GM10847 (cell line): Measurements from ENCODE around the gene HOXA9.

Experiments used
- POLR2A ChIP-seq: IDR thresholded peaks from 2 replicates; pipeline ENCODE4 v1.6.1; 2011; ENCODE audit not compliant: insufficient read length; ENCODE audit errors: extremely low read depth

HOXA9 gene

DNA sequence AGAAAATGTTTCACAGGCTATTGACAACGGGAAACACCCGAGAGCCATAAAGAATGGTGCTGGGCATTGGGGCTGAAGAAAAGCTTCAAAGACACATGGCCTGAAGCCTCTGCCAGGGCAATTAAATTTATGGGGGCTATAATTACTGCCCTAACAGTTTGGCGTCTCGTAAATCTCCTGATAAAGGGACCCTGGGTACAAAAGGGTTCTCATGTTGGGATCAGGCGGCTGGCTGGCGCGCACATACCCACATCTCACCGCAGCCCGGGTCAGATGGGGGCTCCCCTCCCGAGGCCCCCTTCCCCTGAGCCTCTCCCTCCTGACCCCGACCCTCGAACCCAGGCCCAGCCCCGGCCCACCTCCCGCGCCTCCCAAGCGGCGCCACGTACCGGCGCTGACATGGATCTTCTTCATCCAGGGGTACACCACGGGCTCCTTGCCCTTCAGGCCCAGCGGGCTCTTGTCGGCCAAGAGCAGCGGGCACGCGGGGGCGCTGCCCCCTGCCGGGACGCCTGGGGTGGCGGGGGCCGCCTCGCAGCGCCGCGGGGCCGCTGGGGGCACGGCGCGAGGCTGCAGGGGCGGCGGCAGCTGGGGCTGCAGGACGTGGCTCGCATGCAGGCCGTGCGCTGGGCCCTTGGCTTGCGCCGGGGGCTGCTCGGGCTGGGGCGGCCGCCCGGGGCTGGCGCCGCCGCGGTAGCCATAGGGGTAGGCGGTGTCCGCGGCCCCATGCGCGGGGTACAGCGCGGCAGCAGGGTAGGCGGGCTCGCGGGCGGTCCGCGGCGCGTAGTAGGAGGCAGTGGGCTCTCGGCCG, 35.4 kb downstream of the HOXA9 start:
- TF ChIP-seq POLR2A: no peak

GRCh38 chr7:27128776-27129728, 36.3 kb downstream of the HOXA9 start:
- no peak for TF ChIP-seq POLR2A

DNA sequence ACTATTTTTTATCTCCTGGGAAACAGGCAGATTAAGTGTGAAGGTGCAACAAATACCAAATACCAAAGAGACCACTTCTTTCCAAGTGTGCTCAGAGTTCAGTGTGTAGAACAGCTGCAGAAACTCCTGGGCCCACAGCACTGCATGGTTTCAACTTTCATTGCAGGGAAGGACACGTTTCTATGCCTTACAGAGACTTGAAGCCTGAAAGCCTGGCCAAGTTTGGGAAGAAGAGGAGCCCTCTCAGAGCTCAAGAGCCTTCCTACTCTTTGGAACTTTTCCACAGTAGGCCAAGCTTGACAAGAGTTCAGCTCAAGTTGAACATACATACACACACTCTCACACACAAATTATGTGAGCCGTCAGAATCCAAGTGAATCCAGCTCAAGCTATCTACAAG, 37.3 kb downstream of the HOXA9 start:
- TF ChIP-seq POLR2A: no peak

- no peak for TF ChIP-seq POLR2A
Observed at GRCh38 chr7:27126596-27127327, 38.6 kb downstream of the HOXA9 start.

GRCh38 chr7:27125986-27126394, 39.3 kb downstream of the HOXA9 start:
- TF ChIP-seq POLR2A: no peak

DNA sequence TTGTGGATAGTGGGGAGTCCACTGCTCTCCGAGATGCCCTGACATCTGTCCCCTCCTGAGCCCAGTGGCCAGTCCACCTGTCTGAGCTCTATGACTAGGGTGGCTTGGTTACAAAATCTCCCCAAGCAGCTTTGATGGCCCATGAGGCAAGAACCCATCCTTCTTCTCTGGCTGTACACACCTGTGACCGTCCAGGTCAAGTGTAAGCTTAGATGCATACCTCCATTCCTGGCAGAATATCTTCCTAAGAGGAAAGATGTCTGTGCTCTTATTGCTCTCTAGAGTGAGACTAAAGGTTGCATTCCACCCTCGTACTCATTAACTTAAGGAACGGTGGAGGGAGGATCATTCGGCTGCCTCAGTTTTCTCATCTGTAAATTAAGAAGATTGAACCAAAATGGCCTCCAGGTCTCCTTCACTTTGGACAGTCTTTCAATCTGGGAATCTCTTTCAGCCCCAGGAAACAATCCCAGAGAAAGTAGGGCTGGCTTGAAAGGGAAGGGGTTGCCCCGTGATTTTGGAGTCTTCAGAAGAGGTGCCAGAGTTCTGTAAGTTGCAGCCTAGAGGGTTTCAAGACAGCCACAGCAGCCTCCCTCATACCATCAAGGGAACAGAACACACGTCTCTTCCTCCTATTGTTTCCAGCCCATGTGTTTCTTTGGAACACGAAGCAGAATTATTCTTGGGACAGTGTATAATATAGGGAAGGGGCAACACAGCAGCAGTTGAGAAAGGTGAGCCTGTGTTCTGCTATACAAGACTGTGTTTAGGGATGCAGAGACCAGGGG, 40.2 kb downstream of the HOXA9 start:
- TF ChIP-seq POLR2A: no peak

DNA sequence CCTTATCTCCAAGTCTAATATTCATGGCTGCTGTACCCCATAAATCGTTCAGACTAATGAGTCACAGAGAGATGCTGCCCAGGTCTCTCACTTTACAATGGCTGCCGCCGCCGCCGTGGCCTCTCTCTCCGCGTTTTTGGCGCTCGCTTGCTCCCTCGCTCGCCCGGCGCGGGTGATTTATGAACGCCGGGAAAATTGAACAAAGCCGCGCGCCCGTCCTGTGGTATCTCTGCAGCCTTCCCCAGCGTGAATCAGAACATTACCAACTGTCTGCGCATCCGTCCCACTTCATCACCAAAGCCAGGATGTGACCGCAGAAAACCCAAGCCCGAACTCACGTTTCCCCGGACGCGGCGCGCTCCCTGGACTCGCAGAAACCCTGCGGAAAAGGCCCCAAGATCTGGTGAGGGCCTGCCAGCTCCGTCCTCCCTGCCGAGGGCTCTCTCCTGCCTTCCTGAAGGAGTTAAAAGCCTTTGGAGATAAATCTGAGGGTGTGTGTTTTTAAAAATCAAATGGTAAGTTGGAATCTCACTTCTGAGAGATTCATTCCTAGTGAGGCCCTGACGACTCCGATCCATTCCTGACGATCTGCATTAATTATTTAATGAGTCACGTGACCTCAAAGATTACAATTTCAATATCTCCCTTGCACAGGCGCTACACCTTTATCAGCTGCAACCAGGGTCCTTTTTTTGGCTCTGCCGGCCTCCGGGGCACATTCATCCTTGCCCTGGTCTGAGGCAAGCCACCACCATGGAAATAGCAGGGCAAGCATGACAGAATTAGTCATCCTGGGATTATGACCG, 41.0 kb downstream of the HOXA9 start:
- no peak for TF ChIP-seq POLR2A

DNA sequence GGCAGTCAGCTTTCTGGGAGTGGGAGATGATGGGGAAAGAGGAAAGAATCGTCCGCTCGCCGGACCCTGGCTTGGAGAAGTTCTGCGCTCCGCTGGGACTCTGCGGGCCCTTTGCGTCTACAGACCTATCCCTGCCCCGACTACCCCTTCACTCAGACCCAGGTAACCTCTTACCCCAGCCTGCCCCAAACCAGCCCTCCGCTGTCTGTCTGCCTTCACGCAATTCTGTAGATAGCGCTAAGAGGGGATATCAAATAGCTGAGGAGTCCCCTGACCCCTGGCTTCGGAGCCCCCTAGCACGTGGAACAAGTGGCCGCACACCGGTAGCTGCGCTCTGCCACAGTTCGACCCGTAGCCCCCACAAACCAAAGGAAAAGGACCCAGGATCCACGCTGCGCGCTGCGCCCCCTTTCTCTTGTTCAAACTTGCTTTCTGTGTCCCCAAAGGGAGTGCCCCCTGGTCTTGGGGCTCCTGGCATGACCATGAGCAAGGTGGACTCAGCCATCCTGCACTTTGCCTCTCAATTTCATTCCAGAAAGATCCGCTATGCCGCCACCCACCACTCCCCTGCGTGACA, 41.8 kb downstream of the HOXA9 start:
- no peak for TF ChIP-seq POLR2A

DNA sequence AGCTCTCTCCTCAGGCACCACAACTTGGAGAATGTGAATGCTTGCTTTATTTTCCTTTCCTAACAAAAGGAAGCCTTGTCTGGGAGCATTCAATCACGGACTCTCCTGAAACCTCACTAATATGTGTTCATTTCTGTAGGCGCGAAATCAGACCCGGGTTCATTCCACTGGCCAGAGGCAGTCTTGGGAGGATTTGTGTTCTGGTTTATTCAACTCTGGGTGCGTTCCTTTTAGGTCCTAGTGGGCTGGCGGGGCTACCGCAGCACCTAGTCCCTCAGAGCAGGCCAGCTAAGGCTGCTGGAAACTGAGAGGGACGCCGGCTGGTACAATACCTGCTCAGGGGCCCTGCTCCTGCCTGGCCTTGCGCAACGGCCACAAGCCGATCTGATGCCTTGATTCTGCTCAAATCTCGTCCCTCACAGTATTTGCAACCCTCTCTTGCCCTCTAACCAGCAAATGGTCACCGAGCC, 42.3 kb downstream of the HOXA9 start:
- TF ChIP-seq POLR2A: no peak

DNA sequence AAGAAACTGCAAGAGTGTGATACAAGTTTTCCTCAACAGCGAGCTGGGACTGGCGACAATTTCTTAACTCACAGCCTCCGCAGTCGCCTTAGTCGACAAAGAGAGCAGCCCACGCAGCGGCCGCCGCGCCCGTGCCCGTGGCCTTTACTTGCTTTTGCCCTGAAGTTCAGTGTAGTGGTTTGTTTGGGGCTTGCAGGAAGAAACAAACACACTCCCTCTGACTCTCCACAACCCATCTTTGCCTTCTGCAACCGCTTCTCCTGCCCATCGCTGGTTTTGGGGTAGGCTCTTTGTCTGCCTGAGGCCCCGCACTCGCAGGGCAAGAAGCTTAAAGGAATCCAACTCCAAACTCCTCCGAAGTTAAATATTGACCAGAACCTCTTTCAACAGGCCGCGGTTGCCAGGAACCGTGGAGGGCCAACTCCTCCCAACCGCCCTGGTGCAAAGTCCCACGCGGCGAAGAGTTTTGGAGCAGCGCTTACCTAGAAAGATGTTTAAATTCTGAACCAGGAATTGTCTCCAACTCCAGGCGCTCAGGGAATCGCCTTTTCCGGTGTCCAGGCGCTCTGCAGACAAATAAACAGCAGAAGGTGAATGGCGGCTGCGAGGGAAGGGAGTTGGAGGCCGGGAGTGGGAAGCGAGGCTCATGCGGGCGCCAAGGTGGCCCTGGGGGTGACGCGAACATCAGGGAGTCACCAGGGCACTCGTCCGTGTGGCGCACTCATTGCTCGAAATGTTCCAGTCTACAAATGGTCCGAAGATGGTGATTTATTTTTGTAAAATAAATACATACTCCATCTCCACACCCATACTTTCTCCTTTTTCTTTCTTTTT, 43.0 kb downstream of the HOXA9 start:
- no peak for TF ChIP-seq POLR2A

GRCh38 chr7:27121684-27122076, 43.7 kb downstream of the HOXA9 start:
- TF ChIP-seq POLR2A: no peak

GRCh38 chr7:27119412-27119911, 45.9 kb downstream of the HOXA9 start:
- no peak for TF ChIP-seq POLR2A
